ENCODE measurements around the gene CDKN1A.
"Not testable (repeated sequence)": the region's sequence is repeated elsewhere in the genome, so short reads cannot be mapped to it uniquely, and the experiment has no call there.

CDKN1A gene

DNA sequence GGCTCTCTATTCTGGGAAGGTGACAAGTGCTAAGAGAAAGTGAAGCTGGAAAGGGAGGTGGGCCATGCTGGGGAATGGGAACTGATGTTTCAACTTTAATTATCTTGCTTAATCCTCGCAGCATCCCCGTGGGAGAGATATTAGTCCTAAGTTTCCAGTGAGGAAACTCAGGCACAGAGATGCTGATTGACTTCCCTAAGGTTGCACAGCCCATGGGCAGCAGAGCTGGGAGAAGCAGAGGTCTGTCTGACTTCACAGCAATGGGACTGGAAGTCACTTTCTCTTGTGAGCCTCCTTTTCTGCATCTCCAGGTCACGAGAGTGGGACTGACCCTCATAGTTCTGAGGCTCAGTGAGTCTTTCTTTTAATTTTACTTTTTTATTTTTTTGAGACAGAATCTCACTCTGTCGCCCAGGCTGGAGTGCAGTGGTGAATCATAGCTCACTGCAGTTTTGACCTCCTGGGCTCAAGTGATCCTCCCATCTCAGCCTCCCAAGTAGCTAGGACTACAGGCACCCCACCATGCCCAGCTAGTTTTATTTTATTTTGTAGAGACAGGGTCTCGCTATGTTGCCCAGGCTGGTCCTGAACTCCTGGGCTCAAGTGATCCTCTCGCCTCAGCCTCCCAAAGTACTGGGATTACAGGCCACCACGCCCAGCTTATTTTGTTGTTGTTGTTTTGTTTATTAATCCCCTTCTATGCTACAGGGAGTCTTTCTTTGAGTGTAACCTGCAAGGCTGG is 21.7 kb downstream of the CDKN1A start:
- Histone ChIP-seq H2AFZ (ENCODE audit: low read depth, low read length) (no peak overlapping the region), H3K9me3 (ENCODE audit: low read length) (peaks cover 9% of the 10 kb centered on the region), H3K36me3 (ENCODE audit: insufficient read depth, low read length) (no peaks in the 10 kb centered on the region), H3K27me3 (ENCODE audit: insufficient read depth, low read length) (no peaks in the 10 kb centered on the region), H3K4me1 (ENCODE audit: insufficient read depth, low read length) (peaks cover 4% of the 10 kb centered on the region), H3K4me3 (ENCODE audit: low read length) (no peak overlapping the region)

DNA sequence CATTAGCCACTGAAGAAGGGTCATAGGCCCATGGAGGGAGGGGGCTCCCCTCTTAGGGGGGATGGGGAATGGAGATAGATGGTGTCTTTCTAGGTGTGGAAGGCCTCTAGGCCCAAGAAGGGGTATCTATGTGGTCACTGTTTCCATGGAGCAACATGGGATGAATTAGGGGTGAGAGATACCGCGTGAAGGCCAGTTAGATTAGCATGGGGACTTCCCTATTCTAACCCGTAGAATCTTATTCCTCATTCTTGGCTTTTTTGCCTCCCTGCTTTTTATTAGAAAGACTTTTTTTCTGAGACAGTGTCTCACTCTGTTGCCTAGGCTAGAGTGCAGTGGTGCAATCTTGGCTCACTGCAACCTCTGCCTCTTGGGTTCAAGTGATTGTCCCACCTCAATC is 22.3 kb downstream of the CDKN1A start:
- H3K4me1 ChIP-seq (ENCODE audit: insufficient read depth, low read length): peaks cover 4% of the 10 kb centered on the region
- H3K36me3 ChIP-seq (ENCODE audit: insufficient read depth, low read length): no peaks in the 10 kb centered on the region
- H3K9me3 ChIP-seq (ENCODE audit: low read length): peaks cover 9% of the 10 kb centered on the region
- no peak overlapping the region for H3K4me3 ChIP-seq (ENCODE audit: low read length)
- H3K27me3 ChIP-seq (ENCODE audit: insufficient read depth, low read length): no peaks in the 10 kb centered on the region
- H2AFZ ChIP-seq (ENCODE audit: low read depth, low read length): no peak overlapping the region

GRCh38 chr6:36701401-36701991 is 23.0 kb downstream of the CDKN1A start:
- Histone ChIP-seq H3K27me3 (ENCODE audit: insufficient read depth, low read length) (no peaks in the 10 kb centered on the region), H2AFZ (ENCODE audit: low read depth, low read length) (no peak overlapping the region), H3K4me1 (ENCODE audit: insufficient read depth, low read length) (peaks cover 4% of the 10 kb centered on the region), H3K36me3 (ENCODE audit: insufficient read depth, low read length) (no peaks in the 10 kb centered on the region), H3K9me3 (ENCODE audit: low read length) (peaks cover 9% of the 10 kb centered on the region), H3K4me3 (ENCODE audit: low read length) (no peak overlapping the region)

DNA sequence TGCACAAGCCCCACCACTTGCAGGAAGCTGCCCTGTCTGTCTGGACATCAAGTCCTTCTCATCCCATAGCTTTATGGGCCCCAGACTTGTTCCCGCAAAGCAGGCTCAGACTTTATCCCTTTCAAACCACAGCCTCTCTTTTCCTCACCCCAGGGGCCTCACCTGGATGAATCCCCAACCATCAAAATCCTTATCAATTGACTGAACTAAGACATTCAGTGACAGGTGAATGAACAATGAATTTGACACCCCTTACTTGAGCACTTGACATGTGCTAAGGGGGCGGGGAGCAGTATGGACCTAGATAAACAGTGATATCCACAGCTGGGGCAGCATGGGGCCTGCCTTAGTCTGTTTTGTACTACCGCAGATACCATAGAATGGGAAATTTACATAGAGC is 24.1 kb downstream of the CDKN1A start:
- Histone ChIP-seq H3K4me3 (ENCODE audit: low read length) (no peak overlapping the region), H3K4me1 (ENCODE audit: insufficient read depth, low read length) (peaks cover 4% of the 10 kb centered on the region), H2AFZ (ENCODE audit: low read depth, low read length) (no peak overlapping the region), H3K9me3 (ENCODE audit: low read length) (peaks cover 9% of the 10 kb centered on the region), H3K36me3 (ENCODE audit: insufficient read depth, low read length) (no peaks in the 10 kb centered on the region), H3K27me3 (ENCODE audit: insufficient read depth, low read length) (no peaks in the 10 kb centered on the region)

GRCh38 chr6:36703081-36703606 is 24.6 kb downstream of the CDKN1A start:
- Histone ChIP-seq H3K27me3 (ENCODE audit: insufficient read depth, low read length) (no peaks in the 10 kb centered on the region), H3K4me3 (ENCODE audit: low read length) (no peak overlapping the region), H3K4me1 (ENCODE audit: insufficient read depth, low read length) (peaks cover 4% of the 10 kb centered on the region), H2AFZ (ENCODE audit: low read depth, low read length) (no peak overlapping the region), H3K36me3 (ENCODE audit: insufficient read depth, low read length) (no peaks in the 10 kb centered on the region), H3K9me3 (ENCODE audit: low read length) (peaks cover 9% of the 10 kb centered on the region)

GRCh38 chr6:36703982-36704381 is 25.5 kb downstream of the CDKN1A start:
- Histone ChIP-seq H3K9me3 (ENCODE audit: low read length) (peaks cover 9% of the 10 kb centered on the region), H3K27me3 (ENCODE audit: insufficient read depth, low read length) (no peaks in the 10 kb centered on the region), H3K4me3 (ENCODE audit: low read length) (no peak overlapping the region), H2AFZ (ENCODE audit: low read depth, low read length) (no peak overlapping the region), H3K4me1 (ENCODE audit: insufficient read depth, low read length) (peaks cover 4% of the 10 kb centered on the region), H3K36me3 (ENCODE audit: insufficient read depth, low read length) (no peaks in the 10 kb centered on the region)

- not testable (repeated sequence) for H3K4me3 ChIP-seq (ENCODE audit: low read length); H3K4me1 ChIP-seq (ENCODE audit: insufficient read depth, low read length); H2AFZ ChIP-seq (ENCODE audit: low read depth, low read length); H3K36me3 ChIP-seq (ENCODE audit: insufficient read depth, low read length); H3K9me3 ChIP-seq (ENCODE audit: low read length); H3K27me3 ChIP-seq (ENCODE audit: insufficient read depth, low read length)
These were observed 26.6 kb downstream of the CDKN1A start for GRCh38 chr6:36704961-36705577.

DNA sequence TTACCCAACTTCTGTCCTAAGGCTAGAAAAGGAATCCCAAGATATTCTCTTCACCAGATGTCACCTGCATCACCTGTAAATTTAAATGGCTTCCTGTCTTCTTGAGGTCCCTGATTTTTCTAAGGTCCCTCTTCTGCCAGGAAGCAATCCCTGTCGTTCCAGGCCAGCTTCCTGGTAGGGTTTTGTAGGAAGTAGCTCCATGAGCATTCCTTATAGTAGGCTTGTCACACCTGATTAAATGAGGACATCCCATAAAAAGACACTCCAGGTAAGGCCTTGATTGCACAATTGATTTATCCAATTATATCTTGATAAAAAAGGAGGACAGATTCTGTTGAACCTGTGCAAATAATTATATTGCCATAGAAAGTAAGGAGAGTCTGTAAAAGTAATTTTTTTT is 27.8 kb downstream of the CDKN1A start:
- H3K9me3 ChIP-seq (ENCODE audit: low read length): peaks cover 9% of the 10 kb centered on the region

DNA sequence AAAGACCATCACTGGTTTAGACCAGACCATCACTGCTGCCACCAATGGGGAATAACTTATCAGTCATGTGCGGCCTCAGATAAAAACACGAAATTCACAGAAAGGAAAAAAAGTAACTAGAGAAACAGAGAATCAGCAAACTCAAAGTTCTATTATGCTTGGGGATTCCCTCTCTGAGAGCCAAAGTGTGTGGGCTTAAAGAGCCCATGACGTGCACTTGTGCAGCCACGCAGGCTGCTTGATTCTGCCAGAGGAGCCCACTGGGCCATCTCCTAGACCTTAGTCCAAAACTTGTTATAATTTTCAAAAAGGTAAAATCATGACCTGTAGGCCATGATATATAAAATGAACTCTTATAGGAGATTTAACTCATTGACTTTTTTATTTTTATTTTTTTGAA is 34.3 kb downstream of the CDKN1A start:
- H3K9me3 ChIP-seq (ENCODE audit: low read length): no peaks in the 10 kb centered on the region
- peaks cover 19% of the 10 kb centered on the region for H3K27me3 ChIP-seq (ENCODE audit: insufficient read depth, low read length)
- no peak overlapping the region for H3K4me3 ChIP-seq (ENCODE audit: low read length)
- no peaks in the 10 kb centered on the region for H3K4me1 ChIP-seq (ENCODE audit: insufficient read depth, low read length)
- H3K36me3 ChIP-seq (ENCODE audit: insufficient read depth, low read length): no peaks in the 10 kb centered on the region
- H2AFZ ChIP-seq (ENCODE audit: low read depth, low read length): no peak overlapping the region

More for the DNA sequence above, 27.8 kb downstream of the CDKN1A start:
- Histone ChIP-seq H3K4me1 (ENCODE audit: insufficient read depth, low read length) (peaks cover 4% of the 10 kb centered on the region), H3K4me3 (ENCODE audit: low read length) (no peak overlapping the region), H3K27me3 (ENCODE audit: insufficient read depth, low read length) (no peaks in the 10 kb centered on the region), H2AFZ (ENCODE audit: low read depth, low read length) (no peak overlapping the region), H3K36me3 (ENCODE audit: insufficient read depth, low read length) (no peaks in the 10 kb centered on the region)

DNA sequence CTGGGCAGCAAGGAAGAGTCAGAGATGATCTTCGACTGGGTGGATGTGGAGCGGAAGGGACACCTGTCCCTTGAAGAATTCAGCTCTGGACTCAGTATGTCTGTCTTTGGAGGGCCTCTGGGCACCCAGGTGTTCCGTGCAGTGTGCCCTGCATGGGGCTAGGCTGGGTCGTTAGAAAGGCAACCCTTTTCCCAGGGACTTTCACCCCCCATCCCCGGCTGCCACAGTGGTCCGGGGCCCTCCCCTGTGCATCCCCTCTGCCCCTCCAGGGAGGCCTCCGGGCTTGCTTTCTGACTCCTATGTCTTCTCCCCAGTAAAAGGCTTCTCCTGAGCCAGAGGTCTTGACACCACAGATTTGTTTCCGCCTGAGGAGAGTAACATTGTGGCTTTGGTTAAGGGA is 35.3 kb downstream of the CDKN1A start:
- Histone ChIP-seq H2AFZ (ENCODE audit: low read depth, low read length) (no peak overlapping the region), H3K36me3 (ENCODE audit: insufficient read depth, low read length) (no peaks in the 10 kb centered on the region), H3K4me1 (ENCODE audit: insufficient read depth, low read length) (no peaks in the 10 kb centered on the region), H3K4me3 (ENCODE audit: low read length) (no peak overlapping the region), H3K27me3 (ENCODE audit: insufficient read depth, low read length) (peaks cover 25% of the 10 kb centered on the region), H3K9me3 (ENCODE audit: low read length) (no peaks in the 10 kb centered on the region)

DNA sequence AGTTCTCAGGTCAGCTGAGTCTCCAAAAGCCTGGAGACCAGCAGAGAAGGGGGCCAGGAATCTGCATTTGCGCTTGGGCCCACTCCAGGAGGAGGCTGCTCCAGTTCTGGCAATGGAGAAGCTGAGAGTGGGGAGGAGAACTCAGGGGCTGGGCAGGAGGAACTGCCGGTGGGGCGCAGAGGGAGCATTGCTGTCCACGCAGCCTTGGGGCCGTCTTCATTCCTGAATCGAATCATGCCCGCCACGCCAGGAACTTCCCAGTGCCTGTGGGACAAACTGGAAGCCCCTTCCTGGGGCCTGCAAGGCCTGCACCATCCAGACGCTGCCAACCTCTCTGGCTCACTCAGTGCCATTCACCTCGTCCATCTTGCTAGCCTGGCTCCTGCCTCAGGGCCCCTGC is 36.0 kb downstream of the CDKN1A start:
- Histone ChIP-seq H3K9me3 (ENCODE audit: low read length) (no peaks in the 10 kb centered on the region), H3K4me3 (ENCODE audit: low read length) (no peak overlapping the region), H2AFZ (ENCODE audit: low read depth, low read length) (no peak overlapping the region), H3K36me3 (ENCODE audit: insufficient read depth, low read length) (no peaks in the 10 kb centered on the region), H3K27me3 (ENCODE audit: insufficient read depth, low read length) (peaks cover 25% of the 10 kb centered on the region), H3K4me1 (ENCODE audit: insufficient read depth, low read length) (no peaks in the 10 kb centered on the region)

GRCh38 chr6:36715469-36715868 is 37.0 kb downstream of the CDKN1A start:
- H3K4me1 ChIP-seq (ENCODE audit: insufficient read depth, low read length): no peaks in the 10 kb centered on the region
- peaks cover 30% of the 10 kb centered on the region for H3K27me3 ChIP-seq (ENCODE audit: insufficient read depth, low read length)
- H3K36me3 ChIP-seq (ENCODE audit: insufficient read depth, low read length): no peaks in the 10 kb centered on the region

DNA sequence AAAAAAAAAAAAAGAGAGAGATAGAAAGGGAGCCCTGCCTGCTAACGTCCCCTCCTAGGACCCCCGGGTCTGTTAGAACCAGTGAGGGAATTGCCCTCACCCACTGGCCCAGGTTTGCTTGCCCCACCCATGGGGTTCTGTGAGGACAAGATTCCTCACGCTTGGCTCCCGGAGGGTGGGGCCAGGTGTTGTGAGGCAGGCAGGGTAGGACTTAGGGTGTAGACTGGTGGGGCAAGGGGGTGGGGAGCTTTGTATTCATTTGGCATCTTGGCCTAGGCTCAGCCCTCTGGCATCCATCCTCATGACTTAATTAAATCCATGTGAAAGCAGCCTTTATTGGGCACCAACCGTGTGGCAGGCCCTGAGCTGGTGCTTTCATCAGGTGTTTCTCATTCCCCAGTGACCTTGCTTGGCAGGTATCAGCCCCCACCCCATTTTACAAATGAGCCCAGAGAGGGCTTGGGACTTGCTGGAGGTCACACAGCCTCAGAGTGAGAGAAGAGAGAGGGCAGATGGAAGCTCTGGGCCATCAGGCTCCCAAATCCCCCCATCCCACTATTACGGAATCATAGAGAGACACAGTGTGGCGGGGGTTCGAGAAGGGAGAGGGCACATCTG is 38.1 kb downstream of the CDKN1A start:
- Histone ChIP-seq H3K36me3 (ENCODE audit: insufficient read depth, low read length) (no peaks in the 10 kb centered on the region), H3K27me3 (ENCODE audit: insufficient read depth, low read length) (peaks cover 30% of the 10 kb centered on the region), H3K4me1 (ENCODE audit: insufficient read depth, low read length) (no peaks in the 10 kb centered on the region), H3K9me3 (ENCODE audit: low read length) (no peaks in the 10 kb centered on the region), H3K4me3 (ENCODE audit: low read length) (no peak overlapping the region), H2AFZ (ENCODE audit: low read depth, low read length) (no peak overlapping the region)

More at GRCh38 chr6:36715469-36715868, 37.0 kb downstream of the CDKN1A start:
- no peak overlapping the region for H2AFZ ChIP-seq (ENCODE audit: low read depth, low read length)
- no peak overlapping the region for H3K4me3 ChIP-seq (ENCODE audit: low read length)
- no peaks in the 10 kb centered on the region for H3K9me3 ChIP-seq (ENCODE audit: low read length)

Data from neuron (in vitro differentiated cells).